ENCODE results near the gene RTN4RL2. TPM values are rescaled to one million over a fixed set of nuclear protein-coding genes. Genes with fewer than 3 reads are reported as not detected.

Gene RTN4RL2
- total RNA-seq, 1 donor from 2014 or later = 0.81 TPM

GRCh38 chr11:57501953-57502352 lies 41.6 kb downstream of the RTN4RL2 start:
- H3K4me3 Mint-ChIP-seq (ENCODE audit: unreplicated experiment) = no peak overlapping the region
- H3K27ac Mint-ChIP-seq (ENCODE audit: unreplicated experiment) = no peak overlapping the region
- TF ChIP-seq CTCF (IDR thresholded peaks at IDR 0.05) = no peak
- peaks cover 12% of the 10 kb centered on the region for H3K4me1 Mint-ChIP-seq (ENCODE audit: unreplicated experiment)
- peaks cover 2% of the 10 kb centered on the region for H3K36me3 Mint-ChIP-seq (ENCODE audit: unreplicated experiment)
- no peaks in the 10 kb centered on the region for H3K9me3 Mint-ChIP-seq (ENCODE audit: unreplicated experiment)
- H3K27me3 Mint-ChIP-seq (ENCODE audit: unreplicated experiment) = no peaks in the 10 kb centered on the region
- DNase-seq (ENCODE audit: extremely low spot score, unreplicated experiment) = no peak

DNA sequence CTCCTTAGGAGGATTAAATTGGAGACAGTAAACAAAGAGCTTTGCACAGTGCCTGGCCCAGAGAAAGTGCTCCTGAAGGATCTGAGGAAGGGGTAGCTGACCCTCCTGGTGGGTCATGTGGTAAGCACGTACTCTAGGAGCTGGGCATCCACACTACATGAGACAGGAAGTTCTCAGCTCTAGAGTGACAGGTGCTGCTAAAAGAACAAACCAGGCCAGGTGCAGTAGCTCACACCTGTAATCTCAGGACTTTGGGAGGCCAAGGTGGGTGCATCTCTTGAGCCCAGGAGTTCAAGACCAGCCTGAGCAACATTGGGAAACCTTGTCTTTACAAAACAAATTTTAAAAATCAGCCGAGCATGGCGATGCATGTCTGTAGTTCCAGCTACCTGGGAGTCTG lies 42.0 kb downstream of the RTN4RL2 start:
- no peak overlapping the region for H3K4me3 Mint-ChIP-seq (ENCODE audit: unreplicated experiment)
- H3K27ac Mint-ChIP-seq (ENCODE audit: unreplicated experiment) = no peak overlapping the region
- peaks cover 12% of the 10 kb centered on the region for H3K4me1 Mint-ChIP-seq (ENCODE audit: unreplicated experiment)
- TF ChIP-seq CTCF (IDR thresholded peaks at IDR 0.05) = no peak
- no peaks in the 10 kb centered on the region for H3K9me3 Mint-ChIP-seq (ENCODE audit: unreplicated experiment)
- H3K27me3 Mint-ChIP-seq (ENCODE audit: unreplicated experiment) = no peaks in the 10 kb centered on the region
- no peak for DNase-seq (ENCODE audit: extremely low spot score, unreplicated experiment)
- peaks cover 2% of the 10 kb centered on the region for H3K36me3 Mint-ChIP-seq (ENCODE audit: unreplicated experiment)

GRCh38 chr11:57502870-57503269 lies 42.5 kb downstream of the RTN4RL2 start:
- H3K27ac Mint-ChIP-seq (ENCODE audit: unreplicated experiment) = no peak overlapping the region
- no peak for TF ChIP-seq CTCF (IDR thresholded peaks at IDR 0.05)
- no peaks in the 10 kb centered on the region for H3K27me3 Mint-ChIP-seq (ENCODE audit: unreplicated experiment)
- H3K9me3 Mint-ChIP-seq (ENCODE audit: unreplicated experiment) = no peaks in the 10 kb centered on the region
- H3K4me3 Mint-ChIP-seq (ENCODE audit: unreplicated experiment) = no peak overlapping the region
- no peaks in the 10 kb centered on the region for H3K36me3 Mint-ChIP-seq (ENCODE audit: unreplicated experiment)
- peaks cover 12% of the 10 kb centered on the region for H3K4me1 Mint-ChIP-seq (ENCODE audit: unreplicated experiment)
- DNase-seq (ENCODE audit: extremely low spot score, unreplicated experiment) = no peak

GRCh38 chr11:57504511-57504910 lies 44.2 kb downstream of the RTN4RL2 start:
- DNase-seq (ENCODE audit: extremely low spot score, unreplicated experiment) = no peak
- H3K4me1 Mint-ChIP-seq (ENCODE audit: unreplicated experiment) = peaks cover 10% of the 10 kb centered on the region
- no peak overlapping the region for H3K4me3 Mint-ChIP-seq (ENCODE audit: unreplicated experiment)
- TF ChIP-seq CTCF (IDR thresholded peaks at IDR 0.05) = no peak
- H3K27ac Mint-ChIP-seq (ENCODE audit: unreplicated experiment) = no peak overlapping the region
- no peaks in the 10 kb centered on the region for H3K36me3 Mint-ChIP-seq (ENCODE audit: unreplicated experiment)
- no peaks in the 10 kb centered on the region for H3K27me3 Mint-ChIP-seq (ENCODE audit: unreplicated experiment)
- H3K9me3 Mint-ChIP-seq (ENCODE audit: unreplicated experiment) = no peaks in the 10 kb centered on the region

GRCh38 chr11:57506522-57506921 lies 46.2 kb downstream of the RTN4RL2 start:
- no peak overlapping the region for H3K4me3 Mint-ChIP-seq (ENCODE audit: unreplicated experiment)
- H3K36me3 Mint-ChIP-seq (ENCODE audit: unreplicated experiment) = no peaks in the 10 kb centered on the region
- H3K9me3 Mint-ChIP-seq (ENCODE audit: unreplicated experiment) = no peaks in the 10 kb centered on the region
- DNase-seq (ENCODE audit: extremely low spot score, unreplicated experiment) = no peak
- H3K27me3 Mint-ChIP-seq (ENCODE audit: unreplicated experiment) = no peaks in the 10 kb centered on the region
- TF ChIP-seq CTCF (IDR thresholded peaks at IDR 0.05) = no peak
- H3K4me1 Mint-ChIP-seq (ENCODE audit: unreplicated experiment) = no peaks in the 10 kb centered on the region
- H3K27ac Mint-ChIP-seq (ENCODE audit: unreplicated experiment) = no peak overlapping the region
